HG02840 (cell line): Measurements from ENCODE around the gene PTPRD.
"Not testable (repeated sequence)": the region's sequence is repeated elsewhere in the genome, so short reads cannot be mapped to it uniquely, and the experiment has no call there.

Experiments
- ATAC-seq: cut with Tn5 transposase; IDR thresholded peaks from one replicate; pipeline ENCODE4 v1.9.1; 2021; ENCODE audit warnings: mild to moderate bottlenecking, moderate library complexity, moderate number of reproducible peaks; ENCODE audit not compliant: unreplicated experiment, low FRiP score

Gene PTPRD

GRCh38 chr9:9998491-9999287 lies 614.1 kb downstream of the PTPRD start:
- no peak for ATAC-seq

- ATAC-seq, result no peak
Measured at GRCh38 chr9:9997585-9997984, 615.2 kb downstream of the PTPRD start.

- no peak for ATAC-seq
Measured at GRCh38 chr9:9996259-9996658, 616.5 kb downstream of the PTPRD start.

GRCh38 chr9:9992936-9993335 lies 619.9 kb downstream of the PTPRD start:
- ATAC-seq, result no peak

GRCh38 chr9:9973062-9973461 lies 639.7 kb downstream of the PTPRD start:
- no peak for ATAC-seq

- no peak for ATAC-seq
Measured at GRCh38 chr9:9970514-9970913, 642.3 kb downstream of the PTPRD start.

GRCh38 chr9:9963841-9964240 lies 649.0 kb downstream of the PTPRD start:
- ATAC-seq, result no peak

- ATAC-seq, result no peak
Measured at GRCh38 chr9:9961934-9962333, 650.9 kb downstream of the PTPRD start.

- ATAC-seq, result no peak
Measured at GRCh38 chr9:9961487-9961886, 651.3 kb downstream of the PTPRD start.

- ATAC-seq, result no peak
Measured at GRCh38 chr9:9951556-9952160, 661.1 kb downstream of the PTPRD start.

GRCh38 chr9:9950813-9951212 lies 662.0 kb downstream of the PTPRD start:
- ATAC-seq, result no peak

- no peak for ATAC-seq
Measured at GRCh38 chr9:9949978-9950377, 662.8 kb downstream of the PTPRD start.

GRCh38 chr9:9949368-9949767 lies 663.4 kb downstream of the PTPRD start:
- ATAC-seq, result no peak

GRCh38 chr9:9945966-9946365 lies 666.8 kb downstream of the PTPRD start:
- no peak for ATAC-seq

- peak; percentile 77 for ATAC-seq
Measured at GRCh38 chr9:9942764-9943424, 669.9 kb downstream of the PTPRD start.

GRCh38 chr9:9938432-9938831 lies 674.4 kb downstream of the PTPRD start:
- no peak for ATAC-seq

- not testable (repeated sequence) for ATAC-seq
Measured at GRCh38 chr9:9931464-9931863, 681.3 kb downstream of the PTPRD start.

- ATAC-seq, result peak; percentile 60
Measured at GRCh38 chr9:9924376-9924775, 688.4 kb downstream of the PTPRD start.

GRCh38 chr9:9921805-9922204 lies 691.0 kb downstream of the PTPRD start:
- ATAC-seq, result no peak

- no peak for ATAC-seq
Measured at GRCh38 chr9:9920425-9921060, 692.3 kb downstream of the PTPRD start.

GRCh38 chr9:9919174-9919775 lies 693.5 kb downstream of the PTPRD start:
- ATAC-seq, result no peak
